ENCODE results near the gene KCNJ6.
"Not testable (repeated sequence)": the region's sequence is repeated elsewhere in the genome, so short reads cannot be mapped to it uniquely, and the experiment has no call there.

Gene KCNJ6

DNA sequence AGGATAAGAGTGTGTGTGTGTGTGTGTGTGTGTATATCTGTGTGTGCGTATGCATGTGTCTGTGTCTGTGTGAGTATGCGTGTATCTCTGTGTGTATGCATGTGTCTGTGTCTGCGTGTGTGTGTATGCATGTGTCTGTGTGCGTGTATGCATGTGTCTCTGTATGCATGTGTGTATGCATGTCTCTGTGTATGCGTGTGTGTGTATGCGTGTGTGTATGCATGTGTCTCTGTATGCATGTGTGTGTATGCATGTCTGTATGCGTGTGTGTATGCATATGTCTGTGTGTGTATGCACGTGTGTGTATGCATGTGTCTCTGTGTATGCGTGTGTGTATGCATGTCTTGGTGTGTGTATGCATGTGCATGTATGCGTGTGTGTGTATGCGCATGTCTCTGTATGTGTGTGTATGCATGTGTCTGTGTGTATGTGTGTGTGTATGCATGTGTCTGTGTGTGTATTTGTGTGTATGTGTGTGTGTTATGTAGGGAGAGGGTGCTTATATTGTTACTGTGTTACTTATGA is 301.8 kb downstream of the KCNJ6 start:
- no peak for DNase-seq

DNA sequence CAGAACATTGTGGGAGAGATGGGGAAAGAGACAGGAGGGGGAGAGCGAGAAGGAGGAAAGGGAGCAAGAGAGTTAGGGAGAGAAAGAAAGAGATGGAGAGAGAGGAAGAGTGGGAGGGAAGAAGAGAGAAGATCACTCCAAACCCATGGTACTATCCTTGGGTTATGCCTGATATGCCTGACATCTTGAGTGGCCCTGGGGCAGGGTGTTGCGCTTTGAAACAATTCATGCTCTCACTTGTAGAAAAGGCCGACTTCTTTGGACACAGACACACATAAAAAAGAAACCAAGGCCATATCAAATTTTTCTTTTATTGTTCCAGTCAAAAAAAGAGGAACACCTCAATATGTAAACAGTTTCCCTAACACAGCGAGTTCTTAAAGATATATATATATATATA is 309.2 kb downstream of the KCNJ6 start:
- no peak for DNase-seq

DNA sequence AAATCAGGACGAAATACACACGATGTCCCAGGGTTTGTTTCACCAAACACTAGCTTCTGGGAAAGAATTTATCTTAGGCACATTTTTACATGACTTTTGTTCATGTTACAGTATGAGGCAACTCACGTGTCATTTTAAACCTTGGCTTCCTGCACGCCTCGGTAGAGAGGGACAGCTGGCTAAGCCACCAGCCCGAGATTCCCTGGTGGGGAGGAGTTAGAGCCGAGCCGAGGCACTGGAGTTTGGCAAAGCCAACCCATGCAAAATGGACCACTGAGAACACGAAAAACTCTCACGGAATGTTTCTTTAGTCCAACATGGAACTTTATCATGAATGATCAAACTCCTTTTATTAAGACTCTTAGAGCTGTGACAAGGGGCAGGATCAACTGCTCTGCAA is 309.7 kb downstream of the KCNJ6 start:
- no peak for DNase-seq

DNA sequence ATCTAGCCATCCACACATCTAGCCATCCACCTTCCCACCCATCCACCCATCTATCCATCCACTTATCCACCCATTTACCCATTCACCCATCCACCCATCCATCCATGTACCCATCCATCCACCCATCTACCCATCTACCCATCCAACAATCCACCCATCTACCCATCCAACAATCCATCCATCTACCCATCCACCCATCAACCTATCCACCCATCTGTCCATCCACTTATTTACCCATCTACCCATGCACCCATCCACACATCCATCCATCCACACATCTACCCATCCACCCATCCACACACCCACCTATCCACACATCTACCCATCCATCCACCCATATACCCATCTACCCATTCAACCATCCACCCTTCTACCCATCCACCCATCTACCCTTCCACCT is 311.3 kb downstream of the KCNJ6 start:
- no peak for DNase-seq

DNA sequence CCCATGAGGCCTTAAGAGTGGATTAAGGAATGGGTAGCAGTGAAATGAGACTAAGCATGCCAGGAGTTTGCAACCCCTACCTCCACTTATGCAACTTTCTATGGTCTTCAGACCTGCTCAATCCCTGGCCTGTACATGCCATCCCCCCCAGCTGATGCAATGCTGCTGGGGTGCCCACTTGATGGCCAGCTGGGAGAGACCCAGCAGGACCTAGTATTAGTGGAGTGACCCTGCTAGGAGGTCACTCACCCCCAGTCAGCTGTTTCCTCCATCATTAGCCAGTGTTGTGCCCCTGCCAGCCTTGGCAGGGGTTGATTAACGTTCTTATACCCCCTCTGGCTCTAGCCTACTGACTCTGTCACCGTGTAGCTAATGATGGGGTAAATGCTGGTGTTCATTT is 313.1 kb downstream of the KCNJ6 start:
- no peak for DNase-seq

DNA sequence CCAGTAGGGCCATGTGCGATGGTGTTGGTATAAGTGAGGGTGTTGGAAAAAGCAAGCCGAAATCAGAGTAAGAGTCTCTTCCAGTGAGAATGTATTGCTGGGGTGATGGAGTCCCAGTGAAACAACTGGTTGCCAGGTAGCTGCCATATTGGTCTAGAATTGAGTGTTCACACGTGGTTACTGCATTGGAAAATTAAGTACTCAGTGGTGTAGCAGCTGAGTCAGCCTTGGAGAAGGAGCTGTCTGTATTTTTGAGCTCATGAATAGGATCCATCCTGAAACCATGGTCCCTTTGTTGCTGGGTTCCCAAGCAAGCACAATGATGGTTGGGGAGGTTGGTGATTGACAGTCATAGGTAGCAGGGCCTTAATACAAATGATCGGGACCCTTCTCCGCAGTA is 314.3 kb downstream of the KCNJ6 start:
- DNase-seq = no peak

DNA sequence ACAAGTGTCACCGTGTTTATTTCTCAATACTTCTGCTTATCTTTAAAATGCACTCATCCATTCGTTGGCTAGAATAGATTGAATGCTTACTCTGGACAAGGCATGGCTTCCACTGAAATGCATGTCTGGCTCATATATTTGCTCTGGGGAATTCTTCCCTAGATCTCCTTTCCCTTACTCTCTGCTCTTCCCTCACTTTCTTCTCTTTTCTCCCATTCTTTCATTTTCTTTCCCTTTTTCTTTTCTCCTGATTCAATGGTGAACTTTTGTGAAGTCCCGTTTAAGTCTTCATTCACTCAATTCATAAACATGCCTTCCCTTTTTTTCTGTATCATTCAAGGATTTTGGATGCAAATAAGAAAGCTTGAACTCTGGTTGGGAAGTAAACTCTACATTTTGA is 315.2 kb downstream of the KCNJ6 start:
- no peak for DNase-seq

DNA sequence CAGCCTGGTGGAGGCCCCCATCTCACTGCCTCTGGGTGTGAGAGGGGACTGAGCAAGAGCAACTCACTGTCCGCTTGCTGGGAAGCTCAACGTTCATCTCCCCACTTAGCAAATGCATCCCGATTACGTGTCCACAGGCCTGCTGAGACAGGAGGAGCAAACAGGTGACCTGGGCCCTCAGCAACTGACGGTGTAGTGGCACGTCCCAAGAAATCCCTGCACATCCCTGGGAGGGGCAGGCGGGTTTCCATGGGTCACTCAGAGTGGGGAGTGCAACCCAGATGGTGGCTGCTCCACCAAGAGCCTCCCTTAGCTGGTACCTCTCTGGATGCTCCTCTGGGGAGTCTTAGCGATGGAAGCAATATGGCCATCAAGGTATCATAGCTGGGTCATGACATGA is 320.3 kb downstream of the KCNJ6 start:
- DNase-seq = no peak

DNA sequence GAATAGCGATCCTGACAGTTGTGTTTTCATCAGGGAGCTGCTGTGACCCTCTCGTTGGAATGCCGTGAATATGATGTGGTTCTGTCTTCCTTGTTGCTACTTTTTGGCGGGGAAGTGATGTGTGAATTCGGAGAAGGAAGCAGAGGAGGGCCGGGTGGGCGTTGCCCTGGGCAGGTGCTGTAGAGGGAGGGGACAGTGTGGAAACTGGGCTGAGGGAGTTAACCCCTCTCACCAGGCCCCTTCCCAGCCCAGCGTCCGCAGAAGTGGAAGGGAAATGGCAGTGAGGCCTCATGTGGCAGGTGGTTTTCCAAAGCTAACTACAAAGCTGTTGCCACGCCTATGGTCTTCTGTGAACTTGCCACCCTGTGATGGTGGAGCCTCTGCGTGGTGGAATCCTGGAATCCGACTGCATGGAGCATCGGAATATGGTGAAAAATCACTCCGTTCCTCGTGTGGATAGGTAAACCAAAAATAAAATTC is 321.7 kb downstream of the KCNJ6 start:
- no peak for DNase-seq

DNA sequence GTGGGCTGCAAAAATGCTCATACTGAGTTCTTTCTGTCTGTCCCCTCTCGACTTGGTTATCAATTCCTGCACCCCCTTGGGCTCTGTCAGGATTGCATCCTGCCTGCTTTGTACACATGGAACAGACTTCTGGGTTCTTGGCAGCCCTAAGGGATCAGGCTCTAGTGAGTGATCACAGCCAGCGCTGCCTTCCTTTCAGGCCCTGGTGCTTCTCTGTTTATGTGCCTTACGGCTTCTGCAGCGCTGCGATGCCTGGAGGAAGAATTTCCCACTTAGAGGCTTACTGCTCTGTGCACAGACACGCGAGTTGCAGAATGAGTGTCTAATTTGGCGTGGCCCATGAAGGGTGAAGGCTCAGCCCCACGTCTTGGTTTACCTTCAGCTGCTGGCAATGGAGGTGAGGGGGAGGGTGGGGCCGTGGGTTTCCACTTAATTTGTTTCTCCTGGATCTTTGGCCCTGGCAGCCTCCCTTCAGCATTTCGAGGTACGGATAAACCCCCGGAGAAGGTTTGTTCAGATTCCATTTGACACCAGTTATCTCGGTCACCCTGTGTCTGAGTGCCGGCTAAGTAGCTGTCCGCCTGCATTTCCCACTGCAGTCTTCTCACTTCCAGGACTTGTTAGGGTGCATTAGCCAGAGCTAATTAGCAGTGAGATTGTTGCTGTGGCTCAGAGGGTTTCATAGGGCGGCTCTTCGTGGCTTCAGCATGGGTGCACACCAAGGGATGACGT is 322.4 kb downstream of the KCNJ6 start:
- DNase-seq = no peak

DNA sequence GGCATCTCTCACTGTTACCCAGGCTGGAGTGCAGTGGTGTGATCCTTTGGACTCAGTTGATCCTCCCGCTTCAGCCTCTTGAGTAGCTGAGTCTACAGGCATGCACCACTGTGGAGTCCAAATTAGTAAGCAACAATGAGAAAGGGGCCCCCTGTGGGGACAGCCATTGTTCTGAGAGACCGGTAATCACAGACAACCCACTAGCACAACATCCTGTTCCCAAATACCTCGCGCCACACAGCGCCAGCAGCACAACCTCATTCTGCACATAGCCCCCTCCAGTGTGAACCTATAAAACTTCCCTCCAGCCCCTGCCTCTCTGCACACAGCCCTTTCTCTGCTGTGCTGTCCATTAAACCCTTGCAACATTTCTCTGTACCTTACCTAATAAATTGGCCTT is 323.2 kb downstream of the KCNJ6 start:
- DNase-seq = no peak

DNA sequence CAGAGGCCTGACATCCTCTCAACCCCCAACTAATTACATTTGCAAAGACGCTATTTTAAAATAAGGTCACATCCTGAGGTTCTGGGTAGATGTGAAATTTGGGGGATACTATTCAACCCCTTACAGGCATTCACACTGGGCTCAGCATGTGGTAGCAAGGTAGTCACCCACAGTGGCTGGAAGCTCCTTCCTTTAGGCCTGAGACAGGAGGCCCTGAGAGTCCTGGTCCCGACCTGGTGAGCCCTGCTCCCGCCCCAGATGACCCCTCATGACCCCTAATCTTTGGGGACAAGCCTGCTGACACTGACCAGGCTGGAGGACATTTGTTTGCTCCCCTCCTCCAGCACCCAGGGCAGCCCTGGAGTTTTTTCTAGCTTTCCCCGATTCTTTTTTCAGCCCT is 323.8 kb downstream of the KCNJ6 start:
- no peak for DNase-seq

DNA sequence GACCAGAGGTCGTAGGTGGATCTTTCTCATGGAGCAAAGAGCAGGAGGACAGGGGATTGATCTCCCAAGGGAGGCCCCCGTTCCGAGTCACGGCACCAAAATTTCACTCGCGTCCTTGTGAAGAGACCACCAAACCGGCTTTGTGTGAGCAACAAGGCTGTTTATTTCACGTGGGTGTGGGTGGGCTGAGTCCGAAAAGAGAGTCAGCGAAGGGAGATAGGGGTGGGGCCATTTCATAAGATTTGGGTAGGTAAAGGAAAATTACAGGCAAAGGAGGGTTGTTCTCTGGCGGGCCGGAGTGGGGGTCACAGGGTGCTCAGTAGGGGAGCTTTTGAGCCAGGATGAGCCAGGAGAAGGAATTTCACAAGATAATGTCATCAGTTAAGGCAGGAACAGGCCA is 324.3 kb downstream of the KCNJ6 start:
- not testable (repeated sequence) for DNase-seq

DNA sequence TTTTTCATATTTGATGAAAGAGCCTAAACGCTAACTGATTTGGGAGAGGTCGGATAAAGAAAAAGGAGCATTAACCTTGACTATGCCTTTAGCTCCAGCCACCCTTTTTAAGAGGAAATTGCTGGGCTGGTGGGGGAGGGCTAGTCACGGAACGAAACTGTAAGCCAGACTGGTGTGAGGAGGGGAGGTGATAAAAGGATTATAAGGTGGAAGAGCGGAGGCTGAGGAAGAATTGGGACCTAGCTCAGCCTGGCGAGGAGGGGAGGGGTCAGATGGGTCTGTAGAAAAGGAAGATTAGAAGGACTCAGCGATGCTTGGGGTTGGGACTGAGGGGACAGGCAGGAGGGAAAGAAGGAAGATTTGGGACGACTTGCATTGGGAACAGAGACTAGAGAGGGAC is 325.4 kb downstream of the KCNJ6 start:
- DNase-seq = not testable (repeated sequence)

DNA sequence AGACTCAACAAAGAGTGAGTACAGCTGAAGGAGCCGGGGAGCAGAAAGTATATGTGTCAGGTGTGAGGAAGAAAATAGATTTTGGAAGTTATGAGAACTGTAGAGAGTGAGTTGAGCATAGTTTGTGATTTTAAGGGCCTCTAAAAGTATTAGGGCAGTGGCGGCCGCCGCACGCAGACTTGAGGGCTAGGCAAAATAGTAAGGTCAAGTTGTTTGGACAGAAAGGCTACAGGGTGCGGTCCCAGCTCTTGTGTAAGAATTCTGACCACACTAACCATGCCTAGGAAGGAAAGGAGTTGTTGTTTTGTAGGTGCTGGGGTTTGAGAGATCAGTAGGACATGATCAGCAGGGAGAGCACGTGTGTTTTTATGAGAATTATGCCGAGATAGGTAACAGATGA is 327.6 kb downstream of the KCNJ6 start:
- DNase-seq = not testable (repeated sequence)

DNA sequence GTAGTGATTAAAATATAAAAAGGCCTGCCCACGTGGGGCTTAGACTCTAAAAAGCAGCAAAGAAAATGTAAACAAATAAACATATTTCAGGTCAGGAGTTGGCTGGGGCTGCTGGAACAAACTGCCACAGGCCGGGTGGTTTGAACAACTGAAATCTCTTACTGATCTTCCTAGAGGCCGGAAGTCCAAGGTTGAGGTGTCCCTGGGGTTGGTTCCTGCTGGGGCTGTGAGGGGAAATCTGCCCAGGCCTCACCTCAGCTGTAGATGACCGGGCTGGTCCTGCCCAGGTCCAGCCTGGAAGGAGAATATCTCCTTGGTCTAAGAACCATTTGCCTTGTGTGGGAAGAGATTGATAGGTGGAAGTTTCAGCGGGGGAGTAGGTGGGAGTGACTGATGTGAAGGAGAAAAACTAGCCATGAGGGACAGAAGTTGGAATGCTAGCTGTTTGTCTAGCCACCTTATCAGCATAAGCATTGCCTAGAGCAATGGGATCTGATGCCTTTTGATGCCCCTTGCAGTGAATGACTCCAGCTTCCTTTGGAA is 328.6 kb downstream of the KCNJ6 start:
- no peak for DNase-seq

DNA sequence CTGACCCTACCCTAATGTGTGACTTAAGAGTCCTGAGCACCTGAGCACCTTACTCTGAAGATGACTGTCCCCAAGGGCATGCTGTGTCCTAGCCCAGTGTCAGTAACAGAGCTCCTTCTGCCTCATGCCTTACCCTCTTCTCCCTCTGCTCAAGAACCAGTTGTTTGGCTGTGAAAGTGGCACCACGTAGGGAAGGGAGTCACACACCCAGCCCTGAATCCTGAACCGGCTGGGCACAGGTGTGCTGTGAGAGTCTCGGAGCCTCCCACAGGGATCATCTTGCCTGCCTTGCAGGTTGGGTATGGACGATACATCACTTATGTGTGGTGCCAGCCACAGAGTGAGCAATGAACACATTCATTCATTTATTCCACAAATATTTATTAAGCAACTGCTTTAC is 329.1 kb downstream of the KCNJ6 start:
- no peak for DNase-seq

DNA sequence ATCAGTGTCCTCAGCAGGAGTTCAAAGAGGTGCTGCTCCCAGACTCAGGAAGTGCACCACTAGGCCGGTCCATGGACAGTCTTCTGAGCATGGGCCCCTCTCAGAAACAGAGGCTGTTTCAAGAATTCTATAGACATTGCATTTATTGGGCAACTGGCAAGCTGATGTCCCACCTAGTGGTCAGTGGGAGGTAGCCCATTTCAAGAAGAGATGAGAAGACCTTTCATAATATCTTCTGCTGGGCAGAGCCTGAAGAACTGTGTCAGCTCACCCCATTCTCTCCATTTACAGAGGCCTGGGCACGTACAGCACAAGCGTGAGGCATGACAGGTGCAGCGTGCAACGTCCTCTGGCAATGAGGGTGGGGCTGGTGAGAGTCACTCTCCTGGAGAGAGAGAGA is 333.7 kb downstream of the KCNJ6 start:
- DNase-seq = peak in 3 of 56 donors; percentile 2 to 5 (median 3)

DNA sequence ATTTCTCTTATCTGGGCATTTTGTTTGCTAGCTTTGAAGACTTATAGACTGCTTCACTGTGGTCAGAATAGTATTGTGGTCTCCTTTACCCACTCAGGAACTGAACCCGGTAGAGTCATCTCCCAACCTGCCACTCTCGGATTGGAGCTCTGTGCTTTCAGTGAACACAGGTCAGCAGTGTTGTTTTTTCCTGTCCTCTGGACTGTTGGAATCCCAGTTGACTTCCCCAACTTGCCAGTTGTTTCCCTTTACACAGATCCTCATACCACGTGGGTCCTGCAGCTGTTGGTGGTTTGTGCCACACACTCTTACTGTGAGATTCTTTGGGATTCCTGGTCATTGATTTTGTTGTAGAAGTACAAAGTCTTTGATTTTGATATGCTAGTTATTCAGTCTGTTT is 335.6 kb downstream of the KCNJ6 start:
- DNase-seq = no peak

DNA sequence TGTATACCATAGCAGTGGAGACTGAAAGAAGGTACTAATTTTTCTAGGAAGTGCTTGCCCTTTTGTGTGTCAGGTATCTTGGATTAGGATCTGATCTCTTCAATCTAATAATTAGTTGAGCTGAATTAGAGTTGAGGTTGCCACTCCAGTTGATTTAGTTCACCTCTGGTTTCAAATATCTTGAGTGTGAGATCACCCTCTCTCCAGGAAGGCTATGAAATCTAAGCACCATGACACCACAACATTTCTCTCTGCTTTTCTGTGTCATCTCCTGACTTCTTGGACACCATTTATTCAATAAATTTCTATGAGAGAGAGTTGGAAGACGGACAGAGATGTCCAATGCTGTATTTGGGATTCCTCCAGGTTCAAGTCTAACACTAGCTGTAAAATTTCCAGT is 336.9 kb downstream of the KCNJ6 start:
- DNase-seq = no peak

DNA sequence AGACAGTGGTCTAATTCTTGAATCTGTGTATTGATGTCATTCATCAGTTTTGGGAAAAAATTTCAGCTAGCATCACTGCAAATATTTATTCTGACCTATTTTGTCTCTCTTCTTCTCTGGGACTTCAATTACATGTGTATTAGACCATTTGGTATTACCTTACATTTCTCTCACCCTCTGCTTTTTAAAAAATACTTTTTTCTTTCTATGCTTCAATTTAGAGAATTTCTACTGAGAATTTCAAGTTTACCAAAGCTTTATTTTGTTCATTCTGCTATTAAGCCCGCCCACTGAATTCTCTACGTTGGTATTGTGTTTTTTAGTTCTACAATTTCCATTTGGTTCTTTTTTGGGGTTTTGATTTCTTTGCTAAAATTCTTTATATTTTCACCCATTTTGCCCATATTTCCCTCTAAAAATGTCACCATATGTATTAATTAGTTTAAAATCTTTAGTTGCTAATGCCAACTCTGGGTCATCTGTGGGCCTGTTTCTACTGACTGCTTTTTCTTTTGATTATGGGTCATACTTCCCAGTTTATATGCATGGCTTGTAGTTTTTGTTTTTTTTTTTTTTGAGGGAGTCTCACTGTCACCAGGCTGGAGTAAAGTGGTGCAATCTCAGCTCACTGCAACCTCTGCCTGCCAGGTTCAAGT is 337.7 kb downstream of the KCNJ6 start:
- no peak for DNase-seq

DNA sequence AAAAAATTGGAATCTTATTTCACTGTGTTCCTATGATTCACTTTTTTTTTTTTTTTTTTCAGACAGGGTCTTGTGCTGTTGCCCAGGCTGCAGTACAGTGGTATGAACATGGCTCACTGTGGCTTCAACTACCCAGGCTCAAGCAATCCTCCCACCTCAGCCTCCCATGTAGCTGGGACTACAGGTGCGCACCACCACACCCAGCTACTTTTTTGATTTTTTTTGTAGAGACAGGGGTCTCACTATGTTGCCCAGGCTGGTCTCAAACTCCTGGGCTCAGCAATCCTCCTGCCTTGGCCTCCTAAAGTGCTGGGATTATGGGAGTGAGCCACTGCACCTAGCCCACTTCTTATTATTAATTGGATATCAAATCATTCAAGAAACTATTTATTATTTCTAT is 339.3 kb downstream of the KCNJ6 start:
- DNase-seq = not testable (repeated sequence)

DNA sequence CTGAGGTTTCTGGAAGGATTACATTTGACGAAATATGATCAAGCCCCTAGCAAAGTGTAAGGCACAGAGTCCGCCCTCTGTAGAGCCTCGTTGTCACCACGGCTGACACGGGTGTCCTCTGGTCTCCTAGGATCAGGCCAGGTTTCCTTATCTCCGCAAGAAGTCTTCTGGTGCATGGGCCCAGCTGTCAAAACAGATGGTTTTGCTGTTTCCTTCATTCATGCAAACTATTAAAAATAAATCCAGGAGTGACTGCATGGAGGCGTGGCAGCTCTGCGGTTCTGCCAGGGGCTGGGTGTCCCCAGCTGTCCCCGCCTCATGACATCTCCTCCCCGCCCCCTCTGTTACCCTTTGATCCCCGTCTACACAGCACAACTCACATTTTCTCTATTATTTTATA is 340.7 kb downstream of the KCNJ6 start:
- no peak for DNase-seq
